ENCODE measurements around the gene RNASE7.

RNASE7 gene

GRCh38 chr14:21041676-21042433 lies at the start of gene RNASE7:
Gene RNASE7 (plus strand): TSS chr14:21042362. CDS start chr14:21042993, 631 bp downstream.
- no peak for TF ChIP-seq CTCF (IDR thresholded peaks at IDR 0.05; ENCODE audit: low read depth, low read length)
- peak; percentile 36 to 46 for DNase-seq (ENCODE audit: low read depth in 2 of 2)

GRCh38 chr14:20996521-20996920 lies 45.6 kb upstream of the RNASE7 start:
- TF ChIP-seq CTCF (IDR thresholded peaks at IDR 0.05; ENCODE audit: low read depth, low read length), result no peak
- no peak for DNase-seq (ENCODE audit: low read depth in 2 of 2)
- no peak overlapping the region for H3K4me3 ChIP-seq (replicated peaks in 1 of 2; ENCODE audit: low read depth in 2 of 2, low read length in 2 of 2)

More at GRCh38 chr14:21041676-21042433, at the start of gene RNASE7:
- no peak within 1 kb of the TSS for H3K4me3 ChIP-seq (replicated peaks in 1 of 2; ENCODE audit: low read depth in 2 of 2, low read length in 2 of 2)

GRCh38 chr14:20997115-20997514 lies 45.0 kb upstream of the RNASE7 start:
- no peak for DNase-seq (ENCODE audit: low read depth in 2 of 2)
- no peak overlapping the region for H3K4me3 ChIP-seq (replicated peaks in 1 of 2; ENCODE audit: low read depth in 2 of 2, low read length in 2 of 2)
- TF ChIP-seq CTCF (IDR thresholded peaks at IDR 0.05; ENCODE audit: low read depth, low read length), result no peak

GRCh38 chr14:20997564-20997963 lies 44.6 kb upstream of the RNASE7 start:
- TF ChIP-seq CTCF (IDR thresholded peaks at IDR 0.05; ENCODE audit: low read depth, low read length), result no peak
- DNase-seq (ENCODE audit: low read depth in 2 of 2), result no peak
- no peak overlapping the region for H3K4me3 ChIP-seq (replicated peaks in 1 of 2; ENCODE audit: low read depth in 2 of 2, low read length in 2 of 2)

- H3K4me3 ChIP-seq (replicated peaks in 1 of 2; ENCODE audit: low read depth in 2 of 2, low read length in 2 of 2), result no peak overlapping the region
- no peak for DNase-seq (ENCODE audit: low read depth in 2 of 2)
- TF ChIP-seq CTCF (IDR thresholded peaks at IDR 0.05; ENCODE audit: low read depth, low read length), result no peak
Observed at GRCh38 chr14:20998139-20998538, 44.0 kb upstream of the RNASE7 start.

- no peak within 1 kb of the TSS for H3K4me3 ChIP-seq (replicated peaks in 1 of 2; ENCODE audit: low read depth in 2 of 2, low read length in 2 of 2)
- DNase-seq (ENCODE audit: low read depth in 2 of 2), result peak; percentile 66 to 80
Observed at GRCh38 chr14:20998674-20999366, 43.3 kb upstream of the RNASE7 start, which contains the start of gene SLC39A2. Gene SLC39A2 (plus strand): TSS chr14:20999293. CDS start chr14:20999447, 154 bp downstream.

More at GRCh38 chr14:20998674-20999366, 43.3 kb upstream of the RNASE7 start, which contains the start of gene SLC39A2:
- no peak for TF ChIP-seq CTCF (IDR thresholded peaks at IDR 0.05; ENCODE audit: low read depth, low read length)
